GM12874 (cell line): Measurements from ENCODE around the gene PLCB1.

Source experiments
- CTCF ChIP-seq: IDR thresholded peaks from 2 replicates; pipeline ENCODE4 v1.5.1; 2011; ENCODE audit warnings: low read depth, mild to moderate bottlenecking, control low read depth, low read length, moderate library complexity; ENCODE audit not compliant: insufficient read depth

Gene PLCB1

DNA sequence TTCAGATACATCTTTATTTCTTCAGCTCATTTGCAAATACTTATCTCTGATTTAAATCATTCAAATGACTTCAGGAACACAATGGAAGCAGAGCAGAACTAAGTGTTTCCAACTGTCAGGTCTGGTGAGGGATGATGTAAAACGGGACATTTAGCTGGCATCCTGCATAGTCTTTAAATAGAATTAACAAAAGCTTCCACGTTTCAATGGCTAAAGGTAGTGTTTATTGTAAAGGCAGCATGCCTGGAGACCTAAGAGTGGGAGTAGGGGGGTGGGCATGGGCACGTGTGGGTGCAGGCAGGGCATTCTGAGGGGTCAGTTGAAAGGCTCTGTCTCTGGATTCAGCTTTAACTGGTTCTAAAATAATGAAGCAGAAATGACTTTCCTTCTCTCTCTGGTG lies 174.9 kb downstream of the PLCB1 start:
- no peak for TF ChIP-seq CTCF

GRCh38 chr20:8309634-8310033 lies 177.6 kb downstream of the PLCB1 start:
- TF ChIP-seq CTCF: no peak

- no peak for TF ChIP-seq CTCF
Observed at GRCh38 chr20:8310618-8311017, 178.6 kb downstream of the PLCB1 start.

GRCh38 chr20:8313073-8313472 lies 181.0 kb downstream of the PLCB1 start:
- TF ChIP-seq CTCF: no peak

DNA sequence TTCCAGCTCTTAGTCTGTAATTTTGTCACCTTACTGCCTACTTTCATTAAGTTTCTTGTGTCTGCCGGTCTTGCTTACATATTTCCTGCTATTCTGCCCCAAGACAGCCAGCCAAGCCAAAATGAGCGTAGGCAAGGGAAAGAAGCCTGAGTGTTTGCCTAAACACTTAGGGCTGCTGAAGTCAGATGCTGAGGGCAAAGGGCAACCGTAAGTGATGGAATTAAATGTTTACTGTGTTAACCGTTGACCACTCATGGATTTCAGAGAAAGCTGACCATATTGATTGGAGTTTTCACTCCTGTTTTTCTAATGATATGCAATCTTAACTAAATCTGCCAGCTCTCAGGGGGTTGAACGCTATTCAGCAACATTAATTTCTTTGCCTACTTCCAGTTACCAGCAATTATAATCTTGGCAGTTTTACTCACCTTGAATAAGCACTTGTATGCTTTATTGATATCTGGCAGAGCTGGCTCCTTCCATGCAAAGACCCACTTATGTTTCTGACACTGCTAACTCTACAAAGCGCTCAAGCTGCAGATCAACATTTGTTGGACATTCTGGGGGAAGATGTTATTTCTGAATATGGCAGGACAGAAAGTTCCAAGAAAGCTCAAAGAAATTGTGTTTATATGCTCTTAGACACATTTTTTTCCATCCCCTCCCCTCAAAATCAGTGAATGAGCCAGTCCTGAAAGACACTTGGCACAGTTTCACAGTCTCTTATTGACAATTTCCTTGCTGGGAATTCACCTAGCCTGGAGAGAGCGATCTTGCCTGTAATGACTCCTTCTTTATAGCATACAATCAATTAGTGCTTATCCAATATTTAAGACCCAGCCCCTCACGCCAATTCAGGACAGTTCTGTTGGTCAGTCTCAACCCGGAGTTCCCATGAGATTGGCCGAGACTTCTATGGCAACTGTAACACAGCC lies 183.8 kb downstream of the PLCB1 start:
- TF ChIP-seq CTCF: no peak

- no peak for TF ChIP-seq CTCF
Observed at GRCh38 chr20:8317448-8317847, 185.4 kb downstream of the PLCB1 start.

- TF ChIP-seq CTCF: no peak
Observed at GRCh38 chr20:8318965-8319625, 187.0 kb downstream of the PLCB1 start.
